CD4-positive, alpha-beta T cell treated with Interleukin-6 for 4 hours (primary cell): ENCODE data around the gene RGS7.
"Not testable (repeated sequence)": the region's sequence is repeated elsewhere in the genome, so short reads cannot be mapped to it uniquely, and the experiment has no call there.

ENCODE experiments used
- DNase-seq: peaks from one replicate; pipeline ENCODE4 v3.0.0-alpha.2; 2020; ENCODE audit warnings: mixed read lengths

The RGS7 gene

GRCh38 chr1:240967070-240967724 is 389.8 kb downstream of the RGS7 start:
- no peak for DNase-seq

- no peak for DNase-seq
Observed at GRCh38 chr1:240965581-240966091, 391.4 kb downstream of the RGS7 start.

GRCh38 chr1:240962086-240962485 is 394.9 kb downstream of the RGS7 start:
- DNase-seq = no peak

- DNase-seq = no peak
Observed at GRCh38 chr1:240956424-240956823, 400.6 kb downstream of the RGS7 start.

- DNase-seq = no peak
Observed at GRCh38 chr1:240956020-240956419, 401.0 kb downstream of the RGS7 start.

GRCh38 chr1:240947438-240948224 is 409.4 kb downstream of the RGS7 start:
- DNase-seq = no peak

- DNase-seq = no peak
Observed at GRCh38 chr1:240946926-240947325, 410.1 kb downstream of the RGS7 start.

GRCh38 chr1:240942901-240943300 is 414.1 kb downstream of the RGS7 start:
- no peak for DNase-seq

GRCh38 chr1:240941701-240942370 is 415.2 kb downstream of the RGS7 start:
- no peak for DNase-seq

GRCh38 chr1:240936911-240937668 is 419.9 kb downstream of the RGS7 start:
- DNase-seq = no peak

- DNase-seq = no peak
Observed at GRCh38 chr1:240935920-240936319, 421.1 kb downstream of the RGS7 start.

GRCh38 chr1:240931031-240931430 is 426.0 kb downstream of the RGS7 start:
- no peak for DNase-seq

GRCh38 chr1:240928265-240928664 is 428.7 kb downstream of the RGS7 start:
- DNase-seq = no peak

- DNase-seq = no peak
Observed at GRCh38 chr1:240927821-240928220, 429.2 kb downstream of the RGS7 start.

- no peak for DNase-seq
Observed at GRCh38 chr1:240925273-240925672, 431.7 kb downstream of the RGS7 start.

- DNase-seq = no peak
Observed at GRCh38 chr1:240917976-240918375, 439.0 kb downstream of the RGS7 start.

GRCh38 chr1:240914506-240914905 is 442.5 kb downstream of the RGS7 start:
- DNase-seq = no peak

GRCh38 chr1:240912821-240913220 is 444.2 kb downstream of the RGS7 start:
- DNase-seq = no peak

- no peak for DNase-seq
Observed at GRCh38 chr1:240909701-240910457, 447.1 kb downstream of the RGS7 start.

GRCh38 chr1:240906477-240906876 is 450.5 kb downstream of the RGS7 start:
- DNase-seq = no peak

- no peak for DNase-seq
Observed at GRCh38 chr1:240905225-240905765, 451.7 kb downstream of the RGS7 start.

GRCh38 chr1:240895424-240895823 is 461.6 kb downstream of the RGS7 start:
- not testable (repeated sequence) for DNase-seq
